Measurements from ENCODE around the gene CPNE9.
A peak's percentile ranks its signal among the peaks of the same experiment; 100 is the strongest.

CPNE9 gene

GRCh38 chr3:9731206-9732079 is 27.8 kb downstream of the CPNE9 start, which contains the start of gene BRPF1:
TSS of gene BRPF1 (plus strand) at chr3:9731735. CDS start at chr3:9734141, 2,406 bp downstream.
- peak; percentile 94 for ATAC-seq (ENCODE audit: low read depth)
- Histone ChIP-seq H3K4me3 (ENCODE audit: severe bottlenecking) (peak within 1 kb of the TSS; percentile 65), H3K36me3 (ENCODE audit: low read depth) (peaks cover 16% of the 10 kb centered on the region), H3K4me1 (ENCODE audit: insufficient read depth, poor library complexity, severe bottlenecking) (no peaks in the 10 kb centered on the region), H3K9me3 (ENCODE audit: severe bottlenecking) (no peaks in the 10 kb centered on the region), H3K27me3 (ENCODE audit: insufficient read depth, poor library complexity, severe bottlenecking) (no peaks in the 10 kb centered on the region), H3K27ac (ENCODE audit: poor library complexity, severe bottlenecking) (peak within 1 kb of the TSS; percentile 70)
- TF ChIP-seq CTCF (IDR thresholded peaks at IDR 0.05; ENCODE audit: poor library complexity, severe bottlenecking): no peak
- DNase-seq (ENCODE audit: low spot score): peak; percentile 100

- H3K27me3 ChIP-seq (ENCODE audit: insufficient read depth, poor library complexity, severe bottlenecking): no peaks in the 10 kb centered on the region
- peak overlapping the region; percentile 70 for H3K27ac ChIP-seq (ENCODE audit: poor library complexity, severe bottlenecking)
- H3K4me1 ChIP-seq (ENCODE audit: insufficient read depth, poor library complexity, severe bottlenecking): no peaks in the 10 kb centered on the region
- no peaks in the 10 kb centered on the region for H3K9me3 ChIP-seq (ENCODE audit: severe bottlenecking)
- DNase-seq (ENCODE audit: low spot score) (no peak), ATAC-seq (ENCODE audit: low read depth) (no peak)
- no peak for TF ChIP-seq CTCF (IDR thresholded peaks at IDR 0.05; ENCODE audit: poor library complexity, severe bottlenecking)
- H3K4me3 ChIP-seq (ENCODE audit: severe bottlenecking): peak overlapping the region; percentile 65
- peaks cover 23% of the 10 kb centered on the region for H3K36me3 ChIP-seq (ENCODE audit: low read depth)
Measured at GRCh38 chr3:9732080-9732739, 28.6 kb downstream of the CPNE9 start.

- no peak; the same call in 2 of the 3 replicates for ATAC-seq (ENCODE audit: low read depth)
- H3K9me3 ChIP-seq (ENCODE audit: severe bottlenecking): no peaks in the 10 kb centered on the region
- no peak for TF ChIP-seq CTCF (IDR thresholded peaks at IDR 0.05; ENCODE audit: poor library complexity, severe bottlenecking)
- H3K4me3 ChIP-seq (ENCODE audit: severe bottlenecking): peak overlapping the region; percentile 65
- H3K4me1 ChIP-seq (ENCODE audit: insufficient read depth, poor library complexity, severe bottlenecking): no peaks in the 10 kb centered on the region
- H3K27ac ChIP-seq (ENCODE audit: poor library complexity, severe bottlenecking): no peak overlapping the region
- H3K27me3 ChIP-seq (ENCODE audit: insufficient read depth, poor library complexity, severe bottlenecking): no peaks in the 10 kb centered on the region
- H3K36me3 ChIP-seq (ENCODE audit: low read depth): peaks cover 29% of the 10 kb centered on the region
- DNase-seq (ENCODE audit: low spot score): no peak
Measured at GRCh38 chr3:9732740-9733115, 29.1 kb downstream of the CPNE9 start.

GRCh38 chr3:9736831-9737230 is 33.2 kb downstream of the CPNE9 start:
- Histone ChIP-seq H3K36me3 (ENCODE audit: low read depth) (peaks cover 70% of the 10 kb centered on the region), H3K27ac (ENCODE audit: poor library complexity, severe bottlenecking) (no peak overlapping the region), H3K4me1 (ENCODE audit: insufficient read depth, poor library complexity, severe bottlenecking) (no peaks in the 10 kb centered on the region), H3K9me3 (ENCODE audit: severe bottlenecking) (no peaks in the 10 kb centered on the region), H3K4me3 (ENCODE audit: severe bottlenecking) (no peak overlapping the region), H3K27me3 (ENCODE audit: insufficient read depth, poor library complexity, severe bottlenecking) (no peaks in the 10 kb centered on the region)
- no peak for TF ChIP-seq CTCF (IDR thresholded peaks at IDR 0.05; ENCODE audit: poor library complexity, severe bottlenecking)
- ATAC-seq (ENCODE audit: low read depth): no peak
- no peak for DNase-seq (ENCODE audit: low spot score)
